ENCODE results near the gene AHSA1. TPM values are rescaled to one million over a fixed set of nuclear protein-coding genes. Genes with fewer than 3 reads are reported as not detected.

The AHSA1 gene
- total RNA-seq, 4 donors from 2014 or later, result 91.8 to 1,536 (median 141) TPM

DNA sequence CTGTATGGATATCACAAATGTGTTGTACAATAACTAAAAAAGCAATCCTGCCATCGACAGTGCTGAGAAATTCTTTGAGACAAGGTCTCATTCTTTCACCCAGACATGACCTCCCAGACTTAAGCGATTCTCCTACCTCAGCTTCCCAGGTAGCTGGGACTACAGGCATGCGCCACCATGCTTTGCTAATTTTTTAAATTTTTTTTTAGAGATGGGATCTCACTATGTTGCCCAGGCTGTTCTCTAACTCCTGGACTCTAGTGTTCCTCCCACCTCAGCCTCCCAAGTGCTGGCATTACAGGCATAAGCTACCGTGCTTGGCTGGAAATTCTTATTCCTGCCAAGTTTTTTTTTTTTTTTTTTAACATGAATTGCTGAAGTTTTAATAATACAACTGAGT, 18.0 kb upstream of the AHSA1 start:
- H3K27me3 ChIP-seq, result no peaks in the 10 kb centered on the region
- H3K4me1 ChIP-seq, result no peaks in the 10 kb centered on the region
- no peak overlapping the region for H3K27ac ChIP-seq
- no peak for DNase-seq
- H3K9me3 ChIP-seq, result no peaks in the 10 kb centered on the region
- H3K36me3 ChIP-seq, result no peaks in the 10 kb centered on the region
- no peak overlapping the region for H3K4me3 ChIP-seq
- intact Hi-C loops (cut with DNase I; ENCODE audit: low total_unique reads), result no loop called here
- TF ChIP-seq, protein P1, sequence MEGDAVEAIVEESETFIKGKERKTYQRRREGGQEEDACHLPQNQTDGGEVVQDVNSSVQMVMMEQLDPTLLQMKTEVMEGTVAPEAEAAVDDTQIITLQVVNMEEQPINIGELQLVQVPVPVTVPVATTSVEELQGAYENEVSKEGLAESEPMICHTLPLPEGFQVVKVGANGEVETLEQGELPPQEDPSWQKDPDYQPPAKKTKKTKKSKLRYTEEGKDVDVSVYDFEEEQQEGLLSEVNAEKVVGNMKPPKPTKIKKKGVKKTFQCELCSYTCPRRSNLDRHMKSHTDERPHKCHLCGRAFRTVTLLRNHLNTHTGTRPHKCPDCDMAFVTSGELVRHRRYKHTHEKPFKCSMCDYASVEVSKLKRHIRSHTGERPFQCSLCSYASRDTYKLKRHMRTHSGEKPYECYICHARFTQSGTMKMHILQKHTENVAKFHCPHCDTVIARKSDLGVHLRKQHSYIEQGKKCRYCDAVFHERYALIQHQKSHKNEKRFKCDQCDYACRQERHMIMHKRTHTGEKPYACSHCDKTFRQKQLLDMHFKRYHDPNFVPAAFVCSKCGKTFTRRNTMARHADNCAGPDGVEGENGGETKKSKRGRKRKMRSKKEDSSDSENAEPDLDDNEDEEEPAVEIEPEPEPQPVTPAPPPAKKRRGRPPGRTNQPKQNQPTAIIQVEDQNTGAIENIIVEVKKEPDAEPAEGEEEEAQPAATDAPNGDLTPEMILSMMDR (IDR thresholded peaks at IDR 0.05), result no peak
- no peak for TF ChIP-seq POLR2A (IDR thresholded peaks at IDR 0.05)

DNA sequence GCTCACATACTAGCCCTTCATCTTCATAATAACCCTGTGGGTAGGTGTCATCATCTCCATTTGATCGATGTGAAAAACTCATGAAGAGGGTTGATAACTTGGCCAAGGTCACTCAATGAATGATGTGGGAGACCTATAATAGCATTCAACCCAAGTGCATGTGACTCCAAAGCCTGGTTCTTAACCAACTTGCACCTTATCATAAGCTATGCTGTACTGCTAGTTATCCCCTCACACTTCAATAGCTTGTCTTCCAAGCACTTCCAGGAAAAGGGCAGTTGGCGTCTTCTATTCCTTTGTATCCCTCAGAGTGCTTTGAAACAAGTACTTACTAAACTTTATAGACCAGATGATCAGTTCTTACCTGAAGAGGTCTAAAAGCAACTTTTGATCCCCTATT, 15.7 kb upstream of the AHSA1 start:
- no peaks in the 10 kb centered on the region for H3K4me1 ChIP-seq
- no peak for TF ChIP-seq POLR2A (IDR thresholded peaks at IDR 0.05)
- TF ChIP-seq, protein P1 (IDR thresholded peaks at IDR 0.05), result no peak
- no peak overlapping the region for H3K27ac ChIP-seq
- H3K27me3 ChIP-seq, result no peaks in the 10 kb centered on the region
- no peaks in the 10 kb centered on the region for H3K9me3 ChIP-seq
- DNase-seq, result no peak
- H3K4me3 ChIP-seq, result no peak overlapping the region
- intact Hi-C loops (cut with DNase I; ENCODE audit: low total_unique reads), result no loop called here
- H3K36me3 ChIP-seq, result no peaks in the 10 kb centered on the region

DNA sequence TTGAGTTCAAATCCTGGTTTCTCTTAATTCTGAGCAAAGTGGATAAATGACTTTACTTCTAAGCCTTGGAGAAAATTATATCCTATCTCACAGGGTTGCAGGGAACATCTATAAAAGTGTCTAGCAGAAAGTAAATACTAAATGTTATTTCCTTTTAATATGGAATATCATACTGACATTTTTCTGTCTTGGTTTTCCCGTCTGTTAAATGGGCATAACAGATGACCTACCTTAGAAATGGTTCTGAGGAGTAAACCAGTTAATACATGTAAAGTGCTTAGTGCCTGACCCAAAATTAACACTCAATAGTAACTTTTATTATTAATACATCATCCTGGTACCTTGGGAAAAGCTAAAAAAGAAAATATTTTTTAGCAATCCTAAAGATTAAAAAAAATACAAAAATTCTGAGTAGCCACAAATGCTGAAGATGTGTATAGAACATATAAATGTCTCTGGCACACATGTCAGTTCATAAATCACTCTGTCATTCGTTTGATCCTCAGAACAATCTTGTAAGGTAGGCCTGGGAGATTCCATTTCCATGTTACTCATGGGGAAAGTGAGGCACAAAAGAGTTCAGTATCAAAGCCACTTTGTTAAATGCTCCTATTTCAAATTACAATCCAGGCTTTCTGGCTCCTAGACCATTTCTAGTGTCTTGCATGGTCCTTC, 1.8 kb upstream of the AHSA1 start:
- no peak for DNase-seq
- TF ChIP-seq POLR2A (IDR thresholded peaks at IDR 0.05), result no peak
- TF ChIP-seq, protein P1 (IDR thresholded peaks at IDR 0.05), result no peak
- no peaks in the 10 kb centered on the region for H3K27me3 ChIP-seq
- H3K4me1 ChIP-seq, result no peaks in the 10 kb centered on the region
- H3K27ac ChIP-seq, result no peak overlapping the region
- peak overlapping the region in 1 of 2 donors; percentile 87 for H3K4me3 ChIP-seq
- intact Hi-C loops (cut with DNase I; ENCODE audit: low total_unique reads), result no loop called here
- no peaks in the 10 kb centered on the region for H3K9me3 ChIP-seq
- H3K36me3 ChIP-seq, result no peaks in the 10 kb centered on the region

DNA sequence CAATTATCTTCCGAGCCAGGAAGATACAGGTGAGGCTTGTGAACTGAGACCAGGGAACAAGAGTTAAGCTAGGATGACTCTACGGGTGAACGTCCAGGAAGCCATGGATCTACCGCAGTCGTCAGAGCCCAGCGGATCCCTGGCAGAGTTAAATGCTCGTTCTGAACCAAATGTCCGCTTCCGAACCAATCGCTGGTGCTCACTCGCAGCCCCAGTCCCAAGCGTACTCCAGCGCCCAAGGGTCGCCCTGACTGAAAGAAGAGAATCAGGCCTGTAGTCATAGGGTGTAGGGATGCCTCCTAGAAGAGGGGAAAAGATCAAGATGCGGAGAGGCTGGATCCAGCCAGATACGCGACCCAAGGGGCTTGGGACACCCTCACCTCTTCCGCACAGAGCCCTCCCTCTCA, 775 bp upstream of the AHSA1 start:
- Histone ChIP-seq H3K9me3 (no peaks in the 10 kb centered on the region), H3K4me3 (peak overlapping the region; percentile 87 to 95), H3K27ac (peak overlapping the region; percentile 92 to 98), H3K36me3 (no peaks in the 10 kb centered on the region), H3K4me1 (no peaks in the 10 kb centered on the region), H3K27me3 (no peaks in the 10 kb centered on the region)
- DNase-seq, result peak in 1 of 2 donors; percentile 13
- TF ChIP-seq POLR2A (IDR thresholded peaks at IDR 0.05), result peak in 1 of 2 donors; percentile 33
- TF ChIP-seq, protein P1 (IDR thresholded peaks at IDR 0.05), result no peak
- intact Hi-C loops (cut with DNase I; ENCODE audit: low total_unique reads), result no loop called here

DNA sequence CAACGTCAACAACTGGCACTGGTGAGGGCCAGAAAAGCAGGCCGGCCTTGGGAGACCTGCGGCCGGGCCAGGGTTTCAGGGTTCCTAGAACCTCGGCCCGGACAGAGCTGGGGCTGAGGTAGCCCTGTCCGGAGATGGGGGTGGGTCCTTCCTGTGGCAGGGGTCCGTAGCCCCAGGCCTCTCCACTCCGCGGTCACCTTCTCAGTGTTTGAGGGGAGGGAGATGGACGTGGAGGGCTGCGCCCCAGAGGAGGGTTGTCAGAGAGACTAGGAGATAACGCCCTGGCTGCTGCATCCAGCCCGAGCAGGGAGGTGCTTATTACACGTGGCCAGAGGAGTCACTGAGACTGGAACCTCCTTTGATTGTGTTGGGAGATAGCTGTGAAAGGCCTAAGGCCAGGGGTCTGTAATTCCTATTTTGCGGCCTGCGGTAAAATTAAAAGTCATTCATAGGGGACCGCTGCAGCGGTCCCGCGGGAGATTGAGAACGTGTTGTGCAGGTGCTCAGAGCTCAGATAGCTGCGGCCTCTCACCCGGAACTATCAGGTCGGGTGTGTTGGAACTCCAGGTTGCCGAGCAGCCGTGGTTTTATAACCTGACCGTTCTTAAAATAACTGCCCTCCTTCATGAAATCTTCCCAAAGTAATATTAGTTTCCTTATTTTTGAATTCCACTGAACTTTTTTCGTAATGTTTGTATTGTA, 507 bp downstream of the AHSA1 start:
- Histone ChIP-seq H3K36me3 (no peaks in the 10 kb centered on the region), H3K9me3 (no peaks in the 10 kb centered on the region), H3K4me1 (no peaks in the 10 kb centered on the region), H3K27me3 (no peaks in the 10 kb centered on the region), H3K27ac (peak overlapping the region; percentile 92 to 98), H3K4me3 (peak overlapping the region; percentile 87 to 95)
- no peak for DNase-seq
- intact Hi-C loops (cut with DNase I; ENCODE audit: low total_unique reads), result no loop called here
- TF ChIP-seq, protein P1 (IDR thresholded peaks at IDR 0.05), result no peak
- no peak for TF ChIP-seq POLR2A (IDR thresholded peaks at IDR 0.05)
